ENCODE measurements around the gene EXO1.
"Not testable (repeated sequence)": the region's sequence is repeated elsewhere in the genome, so short reads cannot be mapped to it uniquely, and the experiment has no call there.

Gene EXO1

GRCh38 chr1:241847796-241848685 lies at the start of gene EXO1:
TSS of gene EXO1 (plus strand) at chr1:241848204. CDS start at chr1:241850426, 2,222 bp downstream.
- DNase-seq (ENCODE audit: low read depth) = peak; percentile 74

GRCh38 chr1:241799416-241799815 lies 48.6 kb upstream of the EXO1 start:
- DNase-seq (ENCODE audit: low read depth) = no peak

- DNase-seq (ENCODE audit: low read depth) = no peak
Observed at GRCh38 chr1:241800640-241801039, 47.4 kb upstream of the EXO1 start.

- no peak for DNase-seq (ENCODE audit: low read depth)
Observed at GRCh38 chr1:241802863-241803262, 45.1 kb upstream of the EXO1 start.

- not testable (repeated sequence) for DNase-seq (ENCODE audit: low read depth)
Observed at GRCh38 chr1:241804706-241805105, 43.3 kb upstream of the EXO1 start.

GRCh38 chr1:241808265-241808664 lies 39.7 kb upstream of the EXO1 start:
- DNase-seq (ENCODE audit: low read depth) = no peak

DNA sequence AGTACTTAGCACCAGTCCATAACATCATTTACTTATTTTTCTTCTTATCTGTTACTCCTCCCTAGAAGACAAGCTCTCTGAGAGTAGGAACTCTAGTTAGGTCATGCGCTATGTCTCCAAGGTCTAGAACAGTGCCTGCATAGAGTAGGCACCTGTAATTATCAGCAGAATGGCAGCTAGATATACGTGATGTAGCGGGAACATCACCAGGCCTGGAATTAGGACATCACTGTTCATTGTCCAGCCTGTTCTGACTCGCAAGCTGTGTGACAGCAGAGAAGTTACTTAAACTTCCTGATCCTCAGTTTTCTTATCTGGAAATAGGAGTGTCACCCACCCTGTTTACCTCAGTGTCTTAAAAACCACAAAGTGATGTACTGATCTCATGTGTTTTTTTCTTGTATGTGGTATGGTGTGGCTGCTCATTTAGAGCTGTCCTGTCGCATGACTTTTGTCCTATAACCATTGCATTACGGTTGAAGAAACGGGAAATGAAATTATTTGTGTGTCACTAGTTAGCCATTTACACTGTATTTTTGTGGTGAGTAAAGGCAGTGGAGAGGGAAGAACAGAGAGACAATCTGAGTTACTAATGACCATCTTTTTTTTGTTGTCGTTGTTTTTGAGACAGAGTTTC lies 37.1 kb upstream of the EXO1 start:
- DNase-seq (ENCODE audit: low read depth) = no peak

- DNase-seq (ENCODE audit: low read depth) = no peak
Observed at GRCh38 chr1:241813768-241814320, 34.2 kb upstream of the EXO1 start.

DNA sequence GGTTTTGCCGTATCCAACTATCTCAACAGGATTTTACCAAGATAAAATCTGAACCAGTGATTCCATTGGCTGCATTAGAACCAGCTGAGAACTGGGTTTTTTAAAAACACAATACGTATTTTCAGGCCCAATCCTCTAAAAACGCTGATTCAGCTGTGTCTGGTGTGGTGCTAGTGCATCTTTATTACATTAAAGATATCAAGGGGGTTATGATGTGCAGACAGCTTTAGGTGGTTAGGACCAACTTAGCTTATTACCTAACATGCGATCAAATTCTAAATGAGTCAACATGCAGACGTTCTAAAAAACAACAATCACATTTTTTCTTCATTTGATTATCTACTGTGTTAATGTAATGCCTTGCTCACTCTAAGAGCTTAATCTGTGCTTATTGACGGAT lies 32.0 kb upstream of the EXO1 start:
- DNase-seq (ENCODE audit: low read depth) = no peak

DNA sequence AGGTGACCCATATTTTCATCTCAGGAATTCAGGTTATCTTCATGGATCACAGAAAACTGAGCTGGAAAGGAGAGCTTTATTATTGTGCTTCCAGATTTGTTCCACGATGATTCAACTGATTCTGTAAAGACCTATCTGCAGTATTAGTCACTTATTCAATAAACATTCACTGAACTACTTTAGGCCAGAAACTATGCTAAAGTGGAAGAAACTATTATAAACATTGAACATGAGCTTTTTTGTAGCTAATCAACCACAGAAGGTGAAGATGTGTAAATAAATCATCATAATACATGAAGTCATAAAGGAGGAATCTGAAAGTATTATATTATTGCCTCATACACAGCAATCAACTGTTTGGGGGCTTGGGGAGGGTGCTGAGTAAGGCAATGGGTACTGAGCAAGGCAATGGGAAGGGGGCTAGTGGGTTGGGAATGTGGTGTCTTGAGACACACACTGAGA lies 30.6 kb upstream of the EXO1 start:
- no peak for DNase-seq (ENCODE audit: low read depth)

DNA sequence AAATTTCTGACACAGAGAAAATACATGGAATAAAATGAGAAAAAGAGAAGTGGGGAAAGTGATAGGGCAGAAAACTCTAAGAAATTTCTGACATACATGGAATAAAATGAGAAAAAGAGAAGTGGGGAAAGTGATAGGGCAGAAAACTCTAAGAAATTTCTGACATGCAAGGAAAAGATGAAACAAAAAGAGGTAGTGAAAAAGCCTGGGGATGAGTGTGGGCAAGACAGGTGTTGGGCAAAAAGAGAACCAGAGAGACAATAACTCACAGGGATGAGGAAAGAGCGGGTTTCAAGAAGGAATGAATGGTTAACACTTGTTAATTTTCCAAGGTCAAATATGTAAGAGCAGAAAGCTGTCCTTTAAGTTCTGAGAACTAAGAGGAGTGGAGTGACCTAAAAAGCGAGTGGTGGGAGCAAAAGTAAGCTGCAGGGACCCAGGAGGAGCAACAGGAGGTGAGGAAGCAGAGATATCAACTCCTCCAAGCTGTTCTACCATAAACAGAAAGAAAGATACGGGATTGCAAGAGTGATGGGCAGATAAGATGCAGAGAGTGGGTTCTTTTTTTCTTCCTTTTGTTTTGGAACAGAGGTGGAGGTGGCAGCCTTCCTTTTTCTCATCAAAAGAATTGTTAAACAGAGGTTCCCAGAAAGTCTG lies 29.9 kb upstream of the EXO1 start:
- no peak for DNase-seq (ENCODE audit: low read depth)

- DNase-seq (ENCODE audit: low read depth) = no peak
Observed at GRCh38 chr1:241819340-241819866, 28.6 kb upstream of the EXO1 start.

- no peak for DNase-seq (ENCODE audit: low read depth)
Observed at GRCh38 chr1:241821363-241821762, 26.6 kb upstream of the EXO1 start.

DNA sequence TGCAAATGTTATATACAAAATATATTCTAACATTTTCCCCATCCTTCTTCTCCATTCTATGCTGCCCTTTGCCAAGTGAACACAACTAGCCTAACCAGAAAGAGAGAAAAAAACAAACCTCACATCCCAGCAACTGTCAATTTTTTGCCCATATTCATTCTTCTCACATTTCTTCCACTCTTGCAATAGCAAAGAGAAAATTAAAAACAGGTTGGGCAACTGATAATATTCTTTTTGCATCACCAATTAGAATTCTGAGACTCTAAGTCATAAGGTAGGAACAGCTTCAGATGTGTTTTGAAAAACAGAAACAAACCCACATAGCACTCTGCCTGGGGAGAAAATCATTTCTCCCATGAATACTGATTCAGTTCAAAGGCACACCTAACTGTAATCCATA lies 25.2 kb upstream of the EXO1 start:
- no peak for DNase-seq (ENCODE audit: low read depth)

DNA sequence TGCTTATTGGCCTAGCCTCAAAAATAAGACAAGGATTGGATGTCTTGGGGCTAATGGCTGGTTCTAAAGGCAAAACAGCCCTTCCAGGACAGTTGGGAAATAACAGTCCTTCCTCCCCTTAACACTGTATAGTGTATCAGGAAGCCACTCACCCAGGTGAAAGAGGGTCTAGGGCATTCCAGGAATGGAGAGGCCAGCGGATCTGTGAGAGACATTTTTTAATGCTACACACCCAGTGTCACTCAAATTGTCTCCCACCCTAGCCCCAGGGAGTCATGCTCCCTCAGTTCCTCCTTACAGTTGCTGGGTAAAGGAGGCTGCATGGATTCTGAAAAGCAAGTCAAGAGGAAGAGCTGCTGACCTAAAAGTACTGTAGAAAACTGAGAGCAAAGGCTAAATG lies 24.1 kb upstream of the EXO1 start:
- DNase-seq (ENCODE audit: low read depth) = no peak

- no peak for DNase-seq (ENCODE audit: low read depth)
Observed at GRCh38 chr1:241825581-241825980, 22.4 kb upstream of the EXO1 start.

GRCh38 chr1:241826613-241827012 lies 21.4 kb upstream of the EXO1 start:
- DNase-seq (ENCODE audit: low read depth) = not testable (repeated sequence)

DNA sequence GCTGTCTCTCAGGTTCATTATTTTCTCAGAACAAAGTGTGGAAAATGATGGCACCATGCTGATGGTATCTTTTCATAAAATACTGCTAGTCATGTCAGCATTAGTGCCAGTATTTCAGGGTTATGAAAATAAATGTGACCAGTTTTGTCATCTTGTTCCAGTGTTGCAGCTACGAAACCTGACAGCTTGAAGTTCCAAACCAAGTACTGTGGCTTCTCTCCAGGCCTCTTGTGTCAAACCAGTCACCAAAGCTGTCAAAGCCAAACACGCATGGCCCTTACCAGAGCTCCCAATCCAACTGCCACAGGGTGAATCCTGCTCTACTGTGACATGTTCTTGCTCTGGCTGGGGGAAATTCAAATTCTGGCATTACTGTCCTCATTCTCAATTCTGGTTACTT lies 20.7 kb upstream of the EXO1 start:
- no peak for DNase-seq (ENCODE audit: low read depth)

- DNase-seq (ENCODE audit: low read depth) = no peak
Observed at GRCh38 chr1:241828463-241829021, 19.5 kb upstream of the EXO1 start.

GRCh38 chr1:241829468-241829867 lies 18.5 kb upstream of the EXO1 start:
- no peak for DNase-seq (ENCODE audit: low read depth)

GRCh38 chr1:241834733-241835377 lies 13.1 kb upstream of the EXO1 start:
- no peak for DNase-seq (ENCODE audit: low read depth)

Measured in activated gamma-delta T cell treated with anti-CD3 and anti-CD28 coated beads, Interleukin-2, amount 50 U/mL, for 16 hours (primary cell).